HT-29 (cell line): ENCODE data around the gene KDM4C. TPM values are rescaled to one million over a fixed set of nuclear protein-coding genes. Genes with fewer than 3 reads are reported as not detected.
"Not testable (repeated sequence)": the region's sequence is repeated elsewhere in the genome, so short reads cannot be mapped to it uniquely, and the experiment has no call there.

Source experiments
- DNase-seq: peaks from one replicate; pipeline ENCODE4 v3.0.0-alpha.2; 2015; ENCODE audit warnings: low spot score
- total RNA-seq: library from RNA; depleted of rRNA; stranded (reverse); fragments of >200 nt; shearing (Covaris generic); gene quantifications from 2 replicates; pipeline ENCODE4 v1.2.3, GENCODE V29; 2014

The KDM4C gene
- total RNA-seq, 1 experiment from 2014 or later, result 22.4 TPM

GRCh38 chr9:6931913-6932312, 174.1 kb downstream of the KDM4C start:
- peak; percentile 36 for DNase-seq

DNA sequence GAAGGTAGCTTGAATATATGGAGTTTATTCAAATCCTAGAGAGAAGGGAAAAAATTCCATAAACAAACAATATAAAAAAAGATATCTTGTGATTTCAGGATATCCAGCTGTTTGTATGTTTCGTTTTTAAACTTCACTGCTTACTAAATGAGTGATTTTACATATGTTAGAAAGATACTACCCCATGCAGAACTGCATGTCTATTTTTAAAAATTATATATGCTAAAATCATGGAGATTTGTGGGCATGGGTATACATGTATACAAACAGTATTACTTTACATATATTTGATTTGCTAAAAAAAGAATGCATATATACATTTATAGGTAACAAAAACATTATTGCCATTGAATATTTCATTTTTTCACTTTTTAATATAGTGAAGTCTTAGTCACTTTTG, 178.3 kb downstream of the KDM4C start:
- no peak for DNase-seq

DNA sequence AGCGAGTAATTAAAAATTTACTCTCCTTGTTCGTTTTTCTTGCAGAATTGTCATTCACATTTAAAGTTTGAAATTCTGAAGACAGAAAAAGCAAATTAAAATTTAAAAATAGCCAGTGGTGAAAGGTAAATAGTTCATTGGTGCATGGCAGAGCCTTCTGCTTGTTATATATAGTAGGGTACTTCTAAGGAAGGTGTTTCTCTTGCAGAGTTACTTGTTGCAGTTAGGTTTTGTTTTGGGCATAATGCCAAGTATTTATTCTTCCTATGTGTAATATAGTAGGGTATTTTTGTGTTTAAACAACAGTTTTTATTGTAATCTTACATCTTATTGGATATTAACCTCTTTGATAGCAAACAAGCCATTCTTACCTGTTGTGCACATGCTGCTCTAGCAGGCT, 179.4 kb downstream of the KDM4C start:
- DNase-seq, result no peak

DNA sequence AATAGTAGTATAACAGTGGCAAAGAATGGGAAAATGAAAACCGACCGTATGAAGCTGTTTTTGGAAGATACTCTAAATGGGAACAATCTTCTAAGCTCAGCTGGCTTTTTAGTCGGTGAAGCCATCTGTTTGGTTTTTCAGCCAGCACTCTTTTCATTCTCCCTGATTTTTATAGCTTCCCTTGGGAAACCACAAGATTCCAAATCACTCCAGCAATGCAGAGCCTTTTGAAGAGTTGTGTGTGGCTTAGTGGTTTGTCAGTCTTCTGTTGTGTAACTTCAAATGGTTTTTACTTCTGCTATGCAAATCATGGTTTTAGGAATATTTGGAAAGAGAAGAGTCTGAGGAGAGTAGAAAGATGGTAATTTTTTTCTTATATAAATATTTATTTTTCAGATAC, 180.7 kb downstream of the KDM4C start:
- peak; percentile 11 for DNase-seq

DNA sequence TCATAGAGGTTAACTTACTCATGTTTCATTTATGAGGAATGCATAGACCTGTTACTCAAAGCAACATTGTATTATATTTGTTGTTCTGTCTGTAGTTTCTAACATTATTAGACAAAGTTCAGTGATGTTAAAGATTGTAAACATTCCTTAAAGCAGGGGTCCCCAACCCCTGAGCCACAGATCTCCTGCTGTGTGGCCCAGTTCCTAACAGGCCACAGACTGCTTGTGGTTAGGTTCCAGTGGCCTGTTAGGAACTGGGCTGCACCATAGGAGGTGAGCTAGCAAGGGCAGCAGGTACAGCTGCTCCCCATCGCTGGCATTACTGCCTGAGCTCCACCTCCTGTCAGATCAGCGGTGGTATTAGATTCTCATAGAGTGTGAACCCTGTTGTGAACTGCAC, 181.1 kb downstream of the KDM4C start:
- DNase-seq, result no peak

GRCh38 chr9:6941501-6941900, 183.7 kb downstream of the KDM4C start:
- no peak for DNase-seq

DNA sequence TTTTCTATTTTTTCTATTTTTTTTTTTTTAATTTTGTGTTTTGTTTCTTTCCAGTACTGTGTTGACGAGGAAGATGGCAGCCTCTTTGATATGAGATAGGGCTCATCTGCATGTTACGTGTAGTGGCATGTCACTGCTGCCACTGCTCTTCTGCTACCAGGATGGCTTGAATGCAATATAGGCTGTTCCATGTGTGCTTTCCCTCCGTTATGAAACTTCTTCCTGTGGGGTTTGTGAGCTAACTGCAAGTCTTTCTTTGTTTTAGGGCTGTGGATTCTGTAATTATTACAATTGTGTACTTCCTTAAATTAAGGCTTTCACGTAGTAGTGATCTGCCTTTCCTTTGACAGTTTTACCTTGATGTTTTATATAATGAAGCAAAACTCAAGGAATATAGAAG, 184.6 kb downstream of the KDM4C start:
- no peak for DNase-seq

GRCh38 chr9:6943293-6943692, 185.5 kb downstream of the KDM4C start:
- no peak for DNase-seq

- DNase-seq, result peak; percentile 28
Observed at GRCh38 chr9:6944093-6944551, 186.3 kb downstream of the KDM4C start.

GRCh38 chr9:6944896-6945295, 187.1 kb downstream of the KDM4C start:
- no peak for DNase-seq

- no peak for DNase-seq
Observed at GRCh38 chr9:6945816-6946215, 188.0 kb downstream of the KDM4C start.

GRCh38 chr9:6946583-6947166, 188.9 kb downstream of the KDM4C start:
- DNase-seq, result no peak

GRCh38 chr9:6948921-6949320, 191.1 kb downstream of the KDM4C start:
- DNase-seq, result not testable (repeated sequence)

GRCh38 chr9:6955251-6955921, 197.6 kb downstream of the KDM4C start:
- no peak for DNase-seq

DNA sequence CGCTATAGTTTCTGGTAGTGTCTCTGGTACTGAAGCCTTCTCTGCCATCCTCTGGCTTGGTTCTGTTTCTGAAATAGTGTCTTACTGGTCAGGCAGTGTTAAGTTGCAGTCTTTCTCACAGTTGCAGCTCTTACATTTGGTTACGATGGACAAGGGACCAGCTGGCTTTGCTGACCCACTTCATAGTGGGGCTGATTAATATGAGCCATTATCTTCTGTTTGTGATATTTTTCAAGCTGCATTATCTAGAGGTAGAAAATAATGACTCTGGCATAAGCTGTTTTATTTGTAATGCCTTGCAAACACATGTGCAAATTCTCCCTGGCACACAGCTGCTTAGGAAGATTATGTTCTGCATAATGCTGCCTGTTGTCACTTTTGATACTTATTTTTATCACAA, 199.1 kb downstream of the KDM4C start:
- DNase-seq, result no peak

- DNase-seq, result no peak
Observed at GRCh38 chr9:6959270-6960000, 201.7 kb downstream of the KDM4C start.

DNA sequence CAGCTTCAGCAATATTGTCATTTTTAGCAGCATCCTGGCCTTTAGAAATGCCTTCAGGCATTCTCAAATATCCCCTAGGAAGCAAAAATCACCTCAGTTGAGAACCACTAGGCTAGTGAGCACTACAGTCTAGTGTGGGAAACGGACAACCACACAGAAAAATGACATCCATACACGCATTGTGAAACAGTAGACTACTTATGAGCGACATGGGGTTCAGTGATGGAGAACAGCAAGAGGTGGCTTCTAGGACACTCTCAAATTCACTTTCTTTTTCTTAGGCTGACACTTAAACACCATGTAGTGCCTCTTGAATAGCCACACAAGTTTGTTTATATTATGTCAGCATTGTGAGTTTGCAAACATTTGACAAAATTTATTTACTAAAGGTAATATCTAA, 203.0 kb downstream of the KDM4C start:
- no peak for DNase-seq

DNA sequence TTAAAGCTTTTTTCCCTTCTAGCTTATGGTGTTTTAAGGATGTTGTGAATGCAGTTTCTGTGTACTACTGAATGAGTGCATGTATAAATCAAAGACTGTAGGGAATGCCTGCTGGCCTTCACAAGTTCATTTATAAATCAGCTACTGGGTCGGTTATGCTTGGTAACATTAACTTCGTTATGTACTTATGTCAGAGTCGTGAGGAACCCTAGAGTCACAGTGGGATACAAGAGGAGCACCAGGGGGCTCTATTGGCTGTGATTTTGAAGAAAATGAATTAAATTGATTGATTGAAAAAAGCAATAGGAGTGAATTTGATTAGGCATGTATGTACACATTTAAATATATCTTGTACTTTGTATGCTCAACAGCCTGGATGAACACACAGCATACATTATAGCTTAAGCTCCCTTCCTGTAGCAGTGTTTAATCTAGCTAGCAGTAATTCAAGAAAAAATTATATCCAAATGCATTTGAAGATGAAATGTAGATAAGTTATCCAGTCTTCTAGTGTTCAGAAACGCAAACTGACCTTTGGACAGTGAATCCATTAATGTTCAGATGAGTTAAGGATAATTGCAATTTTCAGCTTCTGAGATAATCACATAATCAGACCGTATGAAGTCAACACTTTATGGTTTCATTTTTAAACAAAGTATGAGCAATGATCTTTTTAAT, 204.2 kb downstream of the KDM4C start:
- no peak for DNase-seq

GRCh38 chr9:6965566-6965965, 207.8 kb downstream of the KDM4C start:
- no peak for DNase-seq

DNA sequence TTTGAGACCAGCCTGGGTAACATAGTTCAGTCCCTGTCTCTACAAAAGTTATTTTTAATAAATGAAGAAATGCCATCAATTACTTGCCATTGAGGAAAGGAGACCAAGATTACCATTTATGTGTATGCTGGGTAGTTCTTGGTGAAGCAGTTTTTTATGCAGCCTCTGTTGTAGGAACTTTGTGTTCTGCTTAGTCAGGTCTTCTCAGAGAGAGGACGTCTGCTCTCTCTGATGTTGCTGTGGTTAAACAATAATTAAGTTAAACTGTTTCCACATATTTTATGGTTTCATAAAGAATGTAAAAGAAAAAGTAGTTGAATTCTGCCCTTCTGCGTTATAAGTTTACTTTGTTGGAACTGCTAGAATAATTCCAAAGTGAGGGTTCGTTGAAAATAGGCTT, 210.5 kb downstream of the KDM4C start:
- no peak for DNase-seq

DNA sequence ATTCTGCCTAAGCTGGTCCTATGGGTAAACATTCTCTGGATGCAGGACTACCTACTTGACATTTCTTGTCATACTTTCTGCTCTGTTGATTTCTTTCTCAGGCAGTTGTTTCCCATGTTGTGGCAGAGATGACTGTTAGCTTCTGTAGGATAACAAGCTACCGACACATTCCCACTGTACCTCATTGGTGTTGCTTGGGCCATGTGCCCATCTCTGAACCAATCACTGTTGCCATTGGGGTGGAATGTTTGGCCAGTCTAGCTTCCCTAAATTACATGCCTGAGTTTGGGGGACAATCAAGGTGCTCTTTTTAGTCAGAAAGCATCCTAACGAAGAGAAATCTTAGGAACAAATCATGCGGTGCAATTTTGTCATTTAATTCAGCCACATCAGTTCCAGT, 212.0 kb downstream of the KDM4C start:
- no peak for DNase-seq

DNA sequence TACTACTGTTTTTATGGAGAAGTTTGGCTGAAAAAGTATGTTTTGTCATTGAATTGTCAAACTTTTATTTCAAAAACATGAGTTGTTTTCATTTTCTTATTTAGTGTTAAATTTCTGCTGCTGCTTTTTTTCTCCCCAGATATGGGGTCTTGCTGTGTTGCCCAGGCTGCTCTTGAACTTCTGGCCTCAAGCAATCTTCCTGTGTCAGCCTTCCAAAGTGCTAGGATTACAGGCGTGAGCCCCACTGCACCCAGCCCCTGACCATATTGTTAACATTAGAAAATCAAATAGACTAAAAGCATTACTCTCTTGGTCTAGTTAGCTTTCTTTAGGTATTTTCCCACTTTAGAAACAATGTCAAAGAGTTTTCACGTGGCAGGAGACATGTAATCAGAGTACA, 215.3 kb downstream of the KDM4C start:
- DNase-seq, result no peak
